ENCODE results near the gene ARFGAP1.
"Not testable (repeated sequence)": the region's sequence is repeated elsewhere in the genome, so short reads cannot be mapped to it uniquely, and the experiment has no call there.

ARFGAP1 gene

DNA sequence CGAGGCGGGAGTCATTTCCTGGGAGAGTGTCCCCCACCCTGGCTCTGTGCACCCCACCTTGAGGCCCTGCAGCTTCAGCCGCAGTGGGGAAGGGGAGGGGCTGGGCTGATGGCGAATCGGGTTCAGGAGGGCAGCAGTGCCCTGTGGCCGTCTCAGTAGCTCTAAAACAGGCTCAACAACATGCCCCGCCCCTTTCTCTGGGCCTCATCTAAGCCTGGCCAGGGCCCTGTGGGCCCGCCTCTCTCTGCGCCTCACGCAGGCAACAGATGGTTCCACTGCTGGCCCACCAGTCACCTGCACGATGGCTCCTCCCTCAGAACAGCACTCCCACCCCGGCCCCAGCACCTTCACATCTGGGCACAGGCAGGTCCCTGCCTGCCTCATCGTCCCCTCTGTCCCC, 58.3 kb downstream of the ARFGAP1 start:
- DNase-seq (ENCODE audit: low read depth in 2 of 2), result no peak

DNA sequence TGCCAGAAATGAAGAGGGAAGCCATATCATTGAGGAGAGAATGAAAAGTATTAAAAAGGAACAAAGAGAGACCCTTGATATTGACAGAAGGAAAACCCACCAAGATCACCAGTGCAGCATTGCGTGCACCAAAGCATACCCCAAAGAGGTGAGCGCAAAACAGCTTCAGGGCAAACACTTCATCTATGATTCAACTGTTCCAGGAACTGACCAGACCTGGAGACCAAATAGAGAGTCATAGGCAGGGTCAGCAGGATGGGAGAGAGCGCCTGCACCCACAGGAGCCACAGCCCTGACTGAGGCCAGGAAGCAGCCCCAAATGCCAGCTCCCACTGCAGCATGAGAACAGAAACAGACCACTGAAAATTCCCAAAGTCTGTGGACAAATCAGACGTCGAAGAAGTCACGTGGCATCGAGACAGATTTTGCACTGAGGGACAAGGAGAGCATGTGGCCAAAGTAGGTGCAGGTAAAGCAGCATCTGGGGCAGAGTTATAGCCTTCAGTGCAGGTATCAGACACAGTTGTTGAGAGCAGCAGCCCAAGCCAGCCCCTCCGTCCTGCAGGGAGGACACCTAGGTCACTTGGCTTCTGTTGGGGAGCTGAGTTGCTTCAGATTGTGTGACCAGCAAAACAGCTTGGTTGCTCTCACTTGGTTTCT, 59.3 kb downstream of the ARFGAP1 start:
- no peak for DNase-seq (ENCODE audit: low read depth in 2 of 2)

DNA sequence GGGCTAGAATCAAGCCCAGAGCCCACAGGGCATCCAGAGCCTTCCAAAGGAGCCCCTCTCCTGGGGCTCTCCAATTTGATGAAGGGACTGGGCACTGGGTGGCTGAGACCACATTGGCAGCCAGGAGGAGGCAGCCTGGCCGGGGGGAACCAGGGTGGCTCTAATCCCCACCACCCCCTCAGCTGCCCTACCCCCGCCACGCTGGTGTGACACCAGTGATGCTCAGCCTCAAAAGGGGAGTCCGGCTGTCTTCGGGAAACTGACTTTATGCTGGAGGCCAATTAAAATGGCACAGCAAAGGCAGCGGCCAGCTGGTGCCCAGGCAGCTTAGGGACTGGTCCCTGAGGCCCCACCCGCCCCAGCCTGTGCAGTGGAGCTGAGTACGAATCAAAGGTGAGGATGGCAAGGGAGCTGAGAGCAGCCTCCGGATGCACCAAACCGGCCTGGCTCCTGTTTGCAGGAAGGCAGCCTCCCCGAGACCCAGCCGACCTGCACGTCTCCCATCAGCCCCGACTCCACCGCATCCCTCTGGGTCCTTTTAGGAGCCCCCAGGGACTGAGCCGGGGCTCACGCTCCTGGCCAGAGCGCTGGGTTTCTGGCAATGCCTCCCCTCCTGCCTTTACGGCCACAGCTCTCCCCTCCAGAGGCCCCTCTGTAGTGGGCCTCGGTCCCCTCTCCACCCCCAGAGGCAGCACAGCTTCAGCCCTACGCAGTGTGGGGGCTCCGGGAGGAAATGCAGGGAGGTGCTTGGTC, 60.1 kb downstream of the ARFGAP1 start:
- DNase-seq (ENCODE audit: low read depth in 2 of 2), result no peak

DNA sequence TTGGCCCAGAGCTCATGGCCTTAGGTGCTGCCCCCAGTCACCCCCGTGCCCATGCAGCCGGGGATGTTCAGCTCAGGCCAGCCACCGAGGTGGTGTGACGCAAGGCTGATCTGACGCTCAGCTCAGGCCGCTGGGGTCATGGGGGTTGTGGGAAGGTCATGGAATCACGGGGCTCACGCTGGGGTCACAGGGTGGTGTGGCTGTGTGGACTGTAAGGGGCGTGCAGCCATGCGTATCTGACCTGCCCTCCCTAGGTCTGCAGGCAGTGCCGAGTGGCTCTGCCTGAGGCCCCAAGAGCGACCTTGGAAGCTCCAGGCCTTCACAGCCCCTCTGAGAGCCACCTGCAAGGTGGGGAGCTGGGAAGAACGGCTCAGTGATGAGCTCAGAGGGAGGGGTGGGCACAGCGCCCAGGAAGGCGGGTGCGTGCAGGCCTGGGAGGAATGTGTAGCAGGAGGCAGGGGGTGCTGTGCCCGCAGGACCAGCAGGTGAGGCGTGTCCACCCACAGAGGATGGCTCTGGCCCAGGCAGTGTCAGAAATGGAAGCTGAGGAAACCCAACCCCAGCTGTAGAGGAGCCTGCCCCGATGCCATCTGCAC, 60.7 kb downstream of the ARFGAP1 start:
- no peak for DNase-seq (ENCODE audit: low read depth in 2 of 2)

DNA sequence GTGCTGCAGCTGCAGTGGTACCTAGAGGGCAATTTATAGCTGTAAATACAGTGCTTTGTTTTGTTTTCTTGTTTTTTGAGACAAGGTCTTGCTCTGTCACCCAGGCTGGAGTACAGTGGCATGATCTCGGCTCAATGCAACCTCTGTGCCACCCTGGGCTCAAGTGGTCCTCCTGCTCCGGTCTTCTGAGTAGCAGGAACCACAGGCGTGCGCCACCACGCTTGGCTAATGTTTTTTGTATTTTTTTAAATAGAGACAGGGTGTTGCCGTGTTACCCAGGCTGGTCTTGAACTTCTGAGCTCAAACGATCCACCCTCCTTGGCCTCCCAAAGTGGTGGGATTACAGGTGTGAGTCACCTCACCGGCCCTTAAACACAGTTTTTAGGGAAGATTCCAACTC, 61.7 kb downstream of the ARFGAP1 start:
- DNase-seq (ENCODE audit: low read depth in 2 of 2), result no peak

DNA sequence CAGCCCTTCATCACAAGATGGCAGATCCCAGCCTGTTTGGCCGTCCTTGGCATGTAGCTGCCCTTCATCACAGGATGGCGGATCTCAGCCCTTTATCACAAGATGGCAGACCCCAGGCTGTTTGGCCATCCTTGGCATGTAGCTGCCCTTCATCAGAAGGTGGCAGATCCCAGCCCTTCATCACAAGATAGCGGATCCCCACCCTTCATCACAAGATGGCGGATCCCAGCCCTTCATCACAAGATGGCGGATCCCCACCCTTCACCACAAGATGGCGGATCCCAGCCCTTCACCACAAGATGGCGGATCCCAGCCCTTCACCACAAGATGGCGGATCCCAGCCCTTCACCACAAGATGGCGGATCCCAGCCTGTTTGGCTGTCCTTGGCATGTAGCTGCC, 62.4 kb downstream of the ARFGAP1 start:
- not testable (repeated sequence) for DNase-seq (ENCODE audit: low read depth in 2 of 2)

DNA sequence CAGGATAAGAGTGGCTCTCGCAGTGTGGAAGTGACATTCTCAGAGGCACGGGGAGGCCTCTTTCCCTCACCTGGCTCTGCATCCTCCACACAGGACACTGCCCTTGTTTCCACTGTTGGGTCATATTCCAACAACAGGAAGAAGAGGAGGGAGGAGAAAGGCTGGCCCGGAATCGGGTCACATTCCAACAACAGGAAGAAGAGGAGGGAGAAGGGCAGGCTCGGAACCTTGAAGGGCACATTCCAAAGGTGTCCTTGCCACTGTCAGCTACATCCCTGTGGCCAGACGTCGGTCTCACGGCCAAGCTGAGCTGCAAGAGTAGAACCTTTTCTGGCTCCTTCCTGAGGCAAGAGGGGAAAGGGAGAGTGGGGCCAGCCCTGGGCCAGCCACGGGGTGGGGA, 63.1 kb downstream of the ARFGAP1 start:
- no peak for DNase-seq (ENCODE audit: low read depth in 2 of 2)

DNA sequence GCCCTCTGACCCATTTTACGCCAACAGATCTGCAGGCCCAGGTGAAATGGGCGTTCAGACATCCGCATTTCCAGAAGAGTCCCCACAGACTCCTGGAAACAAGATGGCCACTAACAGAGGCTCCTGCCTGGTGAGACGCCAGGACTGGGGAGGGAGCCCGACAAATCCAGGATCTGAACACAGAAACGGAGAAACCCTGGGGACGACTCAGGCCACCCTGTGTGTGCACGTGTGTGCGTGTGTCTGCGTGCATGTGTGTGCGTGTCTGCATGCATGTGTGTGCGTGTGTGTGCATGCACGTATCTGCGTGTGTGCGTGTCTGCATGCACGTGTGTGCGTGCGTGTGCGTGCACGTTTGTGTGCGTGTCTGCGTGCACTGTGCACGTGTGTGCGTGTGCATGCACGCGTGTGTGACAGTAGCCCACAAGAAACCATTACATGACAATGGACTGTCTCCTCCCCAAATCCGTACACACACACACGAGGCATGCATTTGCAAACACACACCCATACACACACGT, 63.7 kb downstream of the ARFGAP1 start:
- no peak for DNase-seq (ENCODE audit: low read depth in 2 of 2)

DNA sequence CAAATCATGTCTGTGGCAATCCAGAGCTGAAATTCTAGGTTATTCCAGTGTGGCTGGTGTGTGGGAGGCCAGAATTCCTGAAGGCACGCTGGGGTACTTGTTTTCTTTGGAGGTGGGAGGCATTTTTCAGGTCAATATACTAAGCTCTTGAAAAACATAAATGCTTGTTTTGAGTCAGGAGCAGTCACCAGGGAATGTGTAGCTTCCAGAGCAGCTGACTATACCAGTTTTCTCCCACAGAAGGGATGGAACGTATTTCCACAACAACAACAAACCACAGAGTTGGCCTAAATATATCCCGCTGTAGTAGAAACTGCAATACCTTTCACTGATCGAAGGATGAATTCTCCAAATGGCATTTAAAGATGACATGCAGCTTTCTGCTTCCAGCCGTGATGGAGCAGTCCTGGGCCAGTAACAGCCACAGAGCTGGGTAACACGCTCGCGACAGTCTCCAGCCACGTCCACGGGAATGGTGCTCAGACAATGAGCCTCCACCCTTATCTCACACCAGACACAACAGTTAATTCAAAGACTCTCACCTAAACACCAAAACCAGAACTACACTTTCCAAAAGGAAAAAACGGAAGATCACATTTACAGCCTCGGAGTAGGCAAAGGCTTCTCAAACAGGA, 65.3 kb downstream of the ARFGAP1 start:
- DNase-seq (ENCODE audit: low read depth in 2 of 2), result no peak

Measured in stimulated activated CD8-positive, alpha-beta memory T cell treated with anti-CD3 and anti-CD28 coated beads, Interleukin-7, amount 100 ng/mL, for 4 hours (primary cell).